Kidney epithelial cell (primary cell): ENCODE results near the gene BCL6B. TPM values are rescaled to one million over a fixed set of nuclear protein-coding genes. Genes with fewer than 3 reads are reported as not detected.
A peak's percentile ranks its signal among the peaks of the same experiment; 100 is the strongest.

Experiments used
- DNase-seq: peaks from one replicate; pipeline ENCODE4 v3.0.0-alpha.2; 2010; ENCODE audit warnings: low read depth
- H3K27me3 ChIP-seq: 2 replicates; pipeline ENCODE4 v1.6.0; 2011; ENCODE audit warnings: low read length; ENCODE audit not compliant: control insufficient read depth, insufficient read depth
- H3K36me3 ChIP-seq: 2 replicates; pipeline ENCODE4 v1.5.1; 2011; ENCODE audit warnings: low read length; ENCODE audit not compliant: control insufficient read depth, insufficient read depth
- H3K4me3 ChIP-seq: 2 replicates; pipeline ENCODE4 v1.5.1; 2011; ENCODE audit warnings: low read depth, mild to moderate bottlenecking, control low read depth, low read length
- CTCF ChIP-seq: IDR thresholded peaks from 2 replicates; pipeline ENCODE4 v1.5.1; 2011; ENCODE audit warnings: mild to moderate bottlenecking, moderate library complexity, low read length, control low read depth, inconsistent platforms; ENCODE audit not compliant: insufficient read depth, poor library complexity, severe bottlenecking
- total RNA-seq: library from RNA; depleted of rRNA; stranded (reverse); fragments of >200 nt; gene quantifications from 2 replicates; pipeline ENCODE4 v1.2.3, GENCODE V29; 2015

BCL6B gene
- total RNA-seq, 1 donor from 2014 or later = 0.08 TPM

- no peak for DNase-seq
- no peak for TF ChIP-seq CTCF
- Histone ChIP-seq H3K27me3 (no peaks in the 10 kb centered on the region), H3K4me3 (no peak overlapping the region), H3K36me3 (no peaks in the 10 kb centered on the region)
These were observed 17.1 kb upstream of the BCL6B start for GRCh38 chr17:7005716-7006115.

- H3K4me3 ChIP-seq = no peak overlapping the region
- no peak for TF ChIP-seq CTCF
These were observed 15.7 kb upstream of the BCL6B start for GRCh38 chr17:7007143-7007542.

GRCh38 chr17:7010523-7010922 lies 12.3 kb upstream of the BCL6B start:
- TF ChIP-seq CTCF = no peak
- Histone ChIP-seq H3K36me3 (peaks cover 1% of the 10 kb centered on the region), H3K27me3 (no peaks in the 10 kb centered on the region), H3K4me3 (no peak overlapping the region)
- no peak for DNase-seq

More at GRCh38 chr17:7007143-7007542, 15.7 kb upstream of the BCL6B start:
- no peak for DNase-seq
- H3K27me3 ChIP-seq = no peaks in the 10 kb centered on the region
- H3K36me3 ChIP-seq = no peaks in the 10 kb centered on the region

GRCh38 chr17:7011415-7011814 lies 11.4 kb upstream of the BCL6B start:
- no peak for TF ChIP-seq CTCF
- no peak for DNase-seq
- H3K27me3 ChIP-seq = no peaks in the 10 kb centered on the region
- H3K4me3 ChIP-seq = peak overlapping the region; percentile 87
- peaks cover 1% of the 10 kb centered on the region for H3K36me3 ChIP-seq

GRCh38 chr17:7011942-7012254 lies 11.0 kb upstream of the BCL6B start:
- TF ChIP-seq CTCF = no peak
- Histone ChIP-seq H3K27me3 (no peaks in the 10 kb centered on the region), H3K36me3 (peaks cover 1% of the 10 kb centered on the region), H3K4me3 (peak overlapping the region; percentile 87)
- DNase-seq = no peak

GRCh38 chr17:7014261-7014994 lies 8.4 kb upstream of the BCL6B start:
- DNase-seq = peak; percentile 75
- Histone ChIP-seq H3K4me3 (peak overlapping the region; percentile 87), H3K36me3 (peaks cover 1% of the 10 kb centered on the region), H3K27me3 (no peaks in the 10 kb centered on the region)
- TF ChIP-seq CTCF = peak; percentile 34
